HepG2 (cell line): ENCODE results near the gene MARF1. TPM values are rescaled to one million over a fixed set of nuclear protein-coding genes. Genes with fewer than 3 reads are reported as not detected.

ENCODE experiments used
- ATAC-seq: fragments of 200-7000 bp; cut with Tn5 transposase; 3 replicates; pipeline ENCODE4 v1.9.1; 2020; ENCODE audit warnings: mild to moderate bottlenecking, moderate library complexity
- BruUV-seq: library from RNA; stranded (reverse); fragments of 400-500 nt; replicated peaks from 2 replicates; lab custom pipeline; 2021; lab: Mats Ljungman, UMichigan
- CTCF ChIA-PET: fragments of 300-600 bp; formaldehyde crosslinking; extraction: SDS; loops from one replicate; lab custom pipeline; 2021; ENCODE audit warnings: low total read pairs, inconsistent platforms, low intra/inter-chr PET ratio; lab: Yijun Ruan, JAX
- POLR2A ChIA-PET: fragments of 350-600 bp; sonication (Branson Sonifier 250); formaldehyde crosslinking; loops from one replicate; lab custom pipeline; 2020; ENCODE audit warnings: antibody characterized with exemption, inconsistent platforms; lab: Yijun Ruan, JAX
- DNase-seq: peaks from one replicate; pipeline ENCODE4 v3.0.0-alpha.2; 2015; ENCODE audit warnings: low spot score
- FAIRE-seq: peaks from 3 replicates; lab custom pipeline; 2011; peaks lifted over from hg19 to GRCh38; lab: Jason Lieb, UNC
- H2AFZ ChIP-seq: one replicate; pipeline ENCODE4 v1.6.1; 2011; ENCODE audit warnings: low read length, inconsistent platforms
- H3K27ac ChIP-seq: fragments of 300-600 bp; 3 replicates; pipeline ENCODE4 v1.8.0; 2011; ENCODE audit warnings: mixed run types, mild to moderate bottlenecking, mixed read lengths, low read length, inconsistent platforms; ENCODE audit not compliant: insufficient read depth; ENCODE audit errors: extremely low read length
- H3K27me3 ChIP-seq, 2 experiments: fragments of 200-600 bp in 1 of 2; 2 replicates in 1 of 2; 3 replicates in 1 of 2; pipeline versions ENCODE4 v1.6.0 to v1.8.0; 2011; ENCODE audit warnings: low read length in 2 of 2, mild to moderate bottlenecking in 2 of 2, moderate library complexity in 2 of 2, inconsistent platforms in 1 of 2; ENCODE audit not compliant: insufficient read depth in 2 of 2, control insufficient read depth in 1 of 2
- H3K36me3 ChIP-seq, 2 experiments: fragments of 200-600 bp in 1 of 2; replicated peaks in 1 of 2; 2 replicates in 1 of 2; 3 replicates in 1 of 2; pipeline versions ENCODE4 v1.5.1 to v1.8.0; 2011; ENCODE audit warnings: low read length in 2 of 2, inconsistent platforms in 1 of 2; ENCODE audit not compliant: insufficient read depth in 2 of 2, control insufficient read depth in 1 of 2
- H3K4me1 ChIP-seq: 2 replicates; pipeline ENCODE4 v1.5.1; 2012; ENCODE audit warnings: low read length, inconsistent platforms; ENCODE audit not compliant: insufficient read depth
- H3K4me2 ChIP-seq: 2 replicates; pipeline ENCODE4 v1.6.0; 2011; ENCODE audit warnings: low read depth, low read length, inconsistent platforms
- H3K4me3 ChIP-seq, 3 experiments: fragments of 200-600 bp in 1 of 3; sonication (generic), shearing (Covaris generic) in 1 of 3; replicated peaks in 1 of 3; 2 replicates each; pipeline ENCODE4 v1.5.1; 2011 to 2016; ENCODE audit warnings: low read length in 3 of 3, inconsistent platforms in 2 of 3, low read depth in 2 of 3, mild to moderate bottlenecking in 2 of 3, control low read depth in 1 of 3, mixed read lengths in 1 of 3; ENCODE audit not compliant: insufficient read depth in 1 of 3
- H3K79me2 ChIP-seq: one replicate; pipeline ENCODE4 v1.6.1; 2011; ENCODE audit warnings: low read length, inconsistent platforms; ENCODE audit not compliant: insufficient read depth
- H3K9ac ChIP-seq: 2 replicates; pipeline ENCODE4 v1.6.0; 2011; ENCODE audit warnings: mild to moderate bottlenecking, low read depth, low read length, inconsistent platforms; ENCODE audit not compliant: insufficient read depth
- H3K9me3 ChIP-seq: 2 replicates; pipeline ENCODE4 v1.5.1; 2012; ENCODE audit warnings: mild to moderate bottlenecking, low read length
- H4K20me1 ChIP-seq: 2 replicates; pipeline ENCODE4 v1.6.0; 2011; ENCODE audit warnings: inconsistent platforms, mild to moderate bottlenecking, low read length, moderate library complexity; ENCODE audit not compliant: insufficient read depth
- ATF4 ChIP-seq, 2 experiments: fragments of 450-650 bp in 1 of 2; sonication (generic) in 1 of 2; formaldehyde crosslinking; IDR thresholded peaks; 2 replicates each; pipeline versions ENCODE4 v1.5.0 to v1.8.0; 2020 to 2022; ENCODE audit warnings: mild to moderate bottlenecking in 1 of 2, missing genetic modification reagents in 1 of 2
- ATF7 ChIP-seq, 2 experiments: fragments of 450-650 bp in 1 of 2; sonication (generic) in 1 of 2; formaldehyde crosslinking in 1 of 2; IDR thresholded peaks; 2 replicates each; pipeline versions ENCODE4 v1.4.0 to v1.6.1; 2016 to 2020; ENCODE audit warnings: antibody characterized with exemption in 1 of 2, mild to moderate bottlenecking in 1 of 2, missing genetic modification reagents in 1 of 2
- CEBPB ChIP-seq: IDR thresholded peaks from 2 replicates; pipeline ENCODE4 v1.6.1; 2011; ENCODE audit warnings: low read depth, low read length, improper control_type of control experiment, borderline replicate concordance
- CEBPG ChIP-seq: IDR thresholded peaks from 2 replicates; pipeline ENCODE4 v1.6.1; 2016
- PITX1 ChIP-seq: sonication (generic); formaldehyde crosslinking; IDR thresholded peaks from 2 replicates; pipeline ENCODE4 v1.5.1; 2020; ENCODE audit warnings: mild to moderate bottlenecking, missing genetic modification reagents
- SRSF4 ChIP-seq: fragments of 200-400 bp; formaldehyde crosslinking; IDR thresholded peaks from one replicate; pipeline ENCODE4 v1.6.1; 2018; ENCODE audit warnings: mild to moderate bottlenecking, low read depth, low read length, moderate library complexity; ENCODE audit not compliant: poor library complexity, severe bottlenecking
- ZFY ChIP-seq: sonication (generic); formaldehyde crosslinking; IDR thresholded peaks from 2 replicates; pipeline ENCODE4 v1.4.0; 2020; ENCODE audit warnings: missing genetic modification reagents
- ZKSCAN1 ChIP-seq: fragments of 150-350 bp; IDR thresholded peaks from 2 replicates; pipeline ENCODE4 v1.6.1; 2014; ENCODE audit warnings: low read length
- ZNF121 ChIP-seq: sonication (generic); formaldehyde crosslinking; IDR thresholded peaks from 2 replicates; pipeline ENCODE4 v1.5.0; 2020; ENCODE audit warnings: mild to moderate bottlenecking, missing genetic modification reagents
- ZNF251 ChIP-seq: sonication (generic); formaldehyde crosslinking; IDR thresholded peaks from 2 replicates; pipeline ENCODE4 v1.9.0; 2021; ENCODE audit warnings: mild to moderate bottlenecking, missing genetic modification reagents
- WGBS: methylation state at CpG from one replicate; pipeline ENCODE4 v1.1.6; 2017; ENCODE audit warnings: low lambda C conversion rate; 5-methylcytosine and 5-hydroxymethylcytosine counted together
- in situ Hi-C: cut with HindIII; loops from 2 replicates; pipeline ENCODE4 v1.10.0; 2017; ENCODE audit warnings: low pct_unique_long_range_greater_than_20kb; ENCODE audit not compliant: extremely low pct_ligation_motif_present
- intact Hi-C: fragments of 100-400 bp; cut with micrococcal nuclease; formaldehyde crosslinking; loops from one replicate; pipeline ENCODE4 v1.10.0; 2022; ENCODE audit not compliant: unreplicated experiment
- polyA plus RNA-seq, 8 experiments: library from polyadenylated mRNA; depleted of rRNA in 3 of 8; stranded (reverse) in 7 of 8; unstranded in 1 of 8; fragments of >200 nt; fragmentation: Illumina TruSeq in 4 of 8; extraction: Trizol in 4 of 8; gene quantifications; 2 replicates each; pipeline versions ENCODE4 v1.2.1 to v1.2.3, GENCODE V29; 2011 to 2016; ENCODE audit warnings: low read depth in 4 of 8, missing spikeins in 1 of 8, mixed read lengths in 1 of 8; ENCODE audit not compliant: insufficient read depth in 1 of 8
- total RNA-seq, 5 experiments: library from RNA; depleted of rRNA; stranded (reverse); fragments of >200 nt; fragmentation: Illumina TruSeq; extraction: Trizol; gene quantifications; 2 replicates each; pipeline ENCODE4 v1.2.3, GENCODE V29; 2016; ENCODE audit warnings: low read depth in 1 of 5
- TF ChIP-seq, protein P1 (sequence below): sonication (generic); formaldehyde crosslinking; IDR thresholded peaks from 2 replicates; pipeline ENCODE4 v1.5.0; 2020; ENCODE audit warnings: mild to moderate bottlenecking, missing genetic modification reagents

Gene MARF1
- total and polyA plus RNA-seq, 2 of the 13 experiments (the other 11 are each of a cell fraction or from before 2014, with no cell fraction given), result 8.7 to 20.7 TPM

GRCh38 chr16:15652293-15653001, 9.5 kb upstream of the MARF1 start:
- in situ Hi-C loops (no loop called here), intact Hi-C loops (no loop called here)
- peaks cover 3% of the 10 kb centered on the region in 2 experiments; a peak in 3 of 5 replicates for H3K36me3 ChIP-seq
- WGBS, result 92% methylated on average over 14 of the region's 14 CpGs
- ChIA-PET POLR2A (interaction anchor here (0.7 to 4.1 kb wide), 4 partner anchors 9 to 62 kb away, joined by 3 to 22 read pairs (median 3); partner anchors contain the start of gene MARF1), CTCF (no interaction called here)
- no peak overlapping the region for H2AFZ ChIP-seq
- H3K79me2 ChIP-seq, result peaks cover 66% of the 10 kb centered on the region
- peaks cover 10% of the 10 kb centered on the region; the same call in 1 of the 2 replicates for H4K20me1 ChIP-seq
- 0 out of 2 replicates have a peak overlapping the region, but pooled peaks have one; percentile 9 for H3K9ac ChIP-seq
- peaks cover 0 to 6% of the 10 kb centered on the region in 2 experiments; a peak in 1 of 5 replicates for H3K27me3 ChIP-seq
- H3K4me1 ChIP-seq, result peaks cover 53% of the 10 kb centered on the region
- no peak for FAIRE-seq
- H3K4me2 ChIP-seq, result peak overlapping the region; percentile 97
- BruUV-seq, result no TSS peak
- ATAC-seq, result no peak
- peak overlapping the region in 2 of 3 experiments; percentile 11 to 28; a peak in 3 of 6 replicates for H3K4me3 ChIP-seq
- no peaks in the 10 kb centered on the region for H3K9me3 ChIP-seq
- no peak for DNase-seq
- TF ChIP-seq ATF7 (IDR thresholded peaks at IDR 0.05), result peak; percentile 45; the same call in 1 of the 2 replicates
- no peak for TF ChIP-seq ATF7 (CRISPR knock-in tag; IDR thresholded peaks at IDR 0.05)
- TF ChIP-seq SRSF4, result no peak
- no peak for TF ChIP-seq PITX1 (CRISPR knock-in tag)
- TF ChIP-seq ATF4 (CRISPR knock-in tag; IDR thresholded peaks at IDR 0.05), result peak in 1 of 2 experiments; percentile 63; a peak in 2 of 4 replicates
- TF ChIP-seq, protein P1, sequence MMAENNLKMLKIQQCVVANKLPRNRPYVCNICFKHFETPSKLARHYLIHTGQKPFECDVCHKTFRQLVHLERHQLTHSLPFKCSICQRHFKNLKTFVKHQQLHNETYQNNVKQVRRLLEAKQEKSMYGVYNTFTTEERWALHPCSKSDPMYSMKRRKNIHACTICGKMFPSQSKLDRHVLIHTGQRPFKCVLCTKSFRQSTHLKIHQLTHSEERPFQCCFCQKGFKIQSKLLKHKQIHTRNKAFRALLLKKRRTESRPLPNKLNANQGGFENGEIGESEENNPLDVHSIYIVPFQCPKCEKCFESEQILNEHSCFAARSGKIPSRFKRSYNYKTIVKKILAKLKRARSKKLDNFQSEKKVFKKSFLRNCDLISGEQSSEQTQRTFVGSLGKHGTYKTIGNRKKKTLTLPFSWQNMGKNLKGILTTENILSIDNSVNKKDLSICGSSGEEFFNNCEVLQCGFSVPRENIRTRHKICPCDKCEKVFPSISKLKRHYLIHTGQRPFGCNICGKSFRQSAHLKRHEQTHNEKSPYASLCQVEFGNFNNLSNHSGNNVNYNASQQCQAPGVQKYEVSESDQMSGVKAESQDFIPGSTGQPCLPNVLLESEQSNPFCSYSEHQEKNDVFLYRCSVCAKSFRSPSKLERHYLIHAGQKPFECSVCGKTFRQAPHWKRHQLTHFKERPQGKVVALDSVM (CRISPR knock-in tag), result peak; percentile 80
- peak; percentile 84 for TF ChIP-seq CEBPB
- peak; percentile 86 for TF ChIP-seq ZKSCAN1
- TF ChIP-seq ZFY, result no peak
- TF ChIP-seq CEBPG (CRISPR knock-in tag), result peak; percentile 72
- peak; percentile 92 for TF ChIP-seq ZNF121 (CRISPR knock-in tag)
- TF ChIP-seq ZNF251 (CRISPR knock-in tag), result no peak
- no peak overlapping the region for H3K27ac ChIP-seq
